Muscle of leg (tissue), 11 donors: Measurements from ENCODE around the gene ST7L. TPM values are rescaled to one million over a fixed set of nuclear protein-coding genes. Genes with fewer than 3 reads are reported as not detected.
A peak's percentile ranks its signal among the peaks of the same experiment; 100 is the strongest.

Source experiments
- DNase-seq: peaks from one replicate; pipeline ENCODE4 v3.0.0; 2013
- H3K27ac ChIP-seq: one replicate; pipeline ENCODE4 v1.5.1; 2013; ENCODE audit warnings: mild to moderate bottlenecking, low read length, control low read depth
- H3K27me3 ChIP-seq: one replicate; pipeline ENCODE4 v1.6.1; 2013; ENCODE audit warnings: low read length; ENCODE audit not compliant: control insufficient read depth, insufficient read depth
- H3K36me3 ChIP-seq: one replicate; pipeline ENCODE4 v1.6.1; 2013; ENCODE audit warnings: low read length; ENCODE audit not compliant: control insufficient read depth, insufficient read depth
- H3K4me1 ChIP-seq: one replicate; pipeline ENCODE4 v1.6.1; 2013; ENCODE audit warnings: low read length; ENCODE audit not compliant: control insufficient read depth, insufficient read depth
- H3K4me3 ChIP-seq: one replicate; pipeline ENCODE4 v1.5.1; 2013; ENCODE audit warnings: low read length, control low read depth
- H3K9me3 ChIP-seq: replicated peaks from 2 replicates; pipeline ENCODE4 v1.6.1; 2013; ENCODE audit warnings: low read depth, low read length; ENCODE audit not compliant: control insufficient read depth
- WGBS: methylation state at CpG from one replicate; pipeline ENCODE4 v1.1.5; 2013; ENCODE audit warnings: missing lambda C conversion rate; ENCODE audit not compliant: insufficient coverage; 5-methylcytosine and 5-hydroxymethylcytosine counted together
- polyA plus RNA-seq, 8 donors: library from polyadenylated mRNA; unstranded; fragments of 120-200 nt; gene quantifications; one replicate each; pipeline versions ENCODE4 v1.2.1 to v1.2.3, GENCODE V29; 2013; ENCODE audit warnings: inconsistent platforms in 1 of 8, low replicate concordance in 1 of 8; ENCODE audit not compliant: insufficient read length in 8 of 8, insufficient read depth in 1 of 8
- total RNA-seq: library from RNA; stranded (reverse); fragments of 120-200 nt; gene quantifications from one replicate; pipeline ENCODE4 v1.2.4, GENCODE V29; 2013

The ST7L gene
- total and polyA plus RNA-seq, 9 donors: 14.6 to 20.8 (median 16.9) TPM

DNA sequence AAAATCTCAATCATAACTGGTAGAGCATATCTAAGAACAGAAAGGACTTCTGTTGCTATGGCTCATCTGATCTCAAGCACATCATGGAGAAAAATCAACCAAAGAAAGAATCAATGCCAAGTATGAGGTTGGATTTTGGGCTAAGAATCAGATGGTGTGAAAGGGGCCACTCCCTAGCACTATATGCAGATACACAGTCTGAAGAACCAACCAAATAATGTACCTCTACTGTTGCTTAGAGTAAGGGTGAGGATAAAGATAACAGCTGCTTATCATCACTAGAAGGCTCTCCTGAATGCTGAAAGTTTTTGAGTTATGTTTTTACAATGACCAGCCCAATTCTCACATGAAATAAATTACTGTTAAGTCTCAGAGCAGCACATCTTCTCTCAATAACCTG, 35.6 kb downstream of the ST7L start:
- Histone ChIP-seq H3K4me3 (no peak overlapping the region), H3K36me3 (peaks cover 17% of the 10 kb centered on the region), H3K9me3 (peaks cover 4% of the 10 kb centered on the region), H3K27ac (no peak overlapping the region), H3K27me3 (no peaks in the 10 kb centered on the region), H3K4me1 (no peaks in the 10 kb centered on the region)
- peak; percentile 1 for DNase-seq

DNA sequence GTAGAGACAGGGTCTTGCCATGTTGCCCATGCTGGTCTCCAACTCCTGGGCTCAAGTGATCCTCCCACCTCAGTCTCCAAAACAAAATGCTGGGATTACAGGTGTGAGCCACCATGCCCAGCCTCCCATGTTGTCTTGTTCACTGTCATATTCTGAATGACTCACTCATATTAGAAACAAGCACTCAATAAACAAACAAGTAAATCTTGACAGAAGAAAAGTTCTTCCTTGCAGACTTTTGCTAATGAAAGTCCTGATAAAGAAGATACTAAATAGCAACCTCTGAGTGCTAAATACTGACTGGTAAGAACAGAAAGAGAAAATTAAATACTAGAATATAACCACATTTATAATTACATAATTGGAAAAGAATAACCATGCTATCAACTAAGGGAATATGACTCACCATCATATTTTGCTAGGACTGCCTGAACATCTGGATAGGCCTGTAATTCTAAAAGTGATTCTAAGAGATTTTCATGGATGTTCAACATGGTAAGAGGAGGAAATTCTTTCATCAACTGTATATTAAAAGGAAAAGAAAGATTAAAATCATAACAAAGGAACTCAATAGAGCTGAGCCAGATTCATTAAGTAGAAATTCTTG, 37.3 kb downstream of the ST7L start:
- Histone ChIP-seq H3K4me1 (no peaks in the 10 kb centered on the region), H3K4me3 (no peak overlapping the region), H3K9me3 (no peaks in the 10 kb centered on the region), H3K36me3 (peaks cover 20% of the 10 kb centered on the region), H3K27ac (no peak overlapping the region), H3K27me3 (no peaks in the 10 kb centered on the region)
- no peak for DNase-seq

DNA sequence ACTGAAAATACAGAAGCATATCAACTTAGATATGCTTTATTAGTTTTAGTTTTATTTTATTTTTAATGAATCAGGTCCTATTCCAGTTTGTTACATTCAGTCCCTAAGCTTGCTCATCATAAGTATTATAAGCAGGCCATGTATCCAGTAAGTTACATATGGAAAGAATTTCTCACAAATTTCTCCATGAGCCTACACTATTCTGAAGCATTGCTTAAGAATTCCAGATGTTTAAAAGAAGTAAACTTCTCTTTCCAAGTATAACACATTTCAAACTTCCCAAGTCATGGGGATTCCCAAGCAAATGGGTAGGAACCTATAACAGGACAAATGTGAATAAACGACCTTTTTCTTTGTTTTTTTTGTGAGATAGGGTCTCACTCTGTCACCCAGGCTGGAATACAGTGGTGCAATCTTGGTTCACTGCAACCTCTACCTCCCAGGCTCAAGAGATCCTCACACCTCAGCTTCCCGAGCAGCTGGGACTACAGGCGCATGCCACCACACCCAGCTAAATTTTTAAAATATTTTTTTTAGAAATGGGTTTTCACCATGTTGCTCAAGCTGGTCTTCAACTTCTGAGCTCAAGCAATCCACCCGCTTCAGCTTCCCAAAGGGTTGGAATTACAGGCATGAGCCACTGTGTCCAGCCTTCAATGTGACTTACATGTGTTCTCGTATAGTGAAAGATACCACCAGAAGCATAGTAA, 39.0 kb downstream of the ST7L start:
- DNase-seq: peak; percentile 54
- peaks cover 24% of the 10 kb centered on the region for H3K36me3 ChIP-seq
- H3K4me3 ChIP-seq: no peak overlapping the region
- H3K4me1 ChIP-seq: no peaks in the 10 kb centered on the region
- H3K9me3 ChIP-seq: no peaks in the 10 kb centered on the region
- H3K27me3 ChIP-seq: no peaks in the 10 kb centered on the region
- 100% methylated on average over 1 of the region's 5 CpGs for WGBS
- no peak overlapping the region for H3K27ac ChIP-seq

DNA sequence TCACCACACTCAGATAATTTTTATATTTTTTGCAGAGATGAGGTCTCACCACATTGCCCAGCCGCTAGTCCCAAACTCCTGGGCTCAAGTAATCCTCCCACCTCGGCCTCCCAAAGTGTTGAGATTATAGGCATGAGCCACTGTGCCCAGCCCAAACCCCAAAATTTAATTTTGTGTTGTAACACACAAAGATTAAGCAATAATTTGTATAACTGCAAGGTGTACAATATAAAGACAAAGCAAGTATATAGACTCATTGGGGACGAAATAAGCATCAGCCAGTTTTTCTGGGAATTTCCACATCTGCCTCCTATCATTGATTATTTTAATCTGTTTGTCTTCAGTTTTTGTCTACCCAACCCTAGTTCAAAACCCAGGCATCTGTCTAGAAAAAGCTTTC, 42.7 kb downstream of the ST7L start:
- DNase-seq: no peak
- H3K27ac ChIP-seq: no peak overlapping the region
- H3K4me1 ChIP-seq: no peaks in the 10 kb centered on the region
- no peak overlapping the region for H3K4me3 ChIP-seq
- WGBS: no CpG with 5 or more reads among the region's 3 CpGs
- peaks cover 27% of the 10 kb centered on the region for H3K36me3 ChIP-seq
- H3K9me3 ChIP-seq: no peaks in the 10 kb centered on the region
- no peaks in the 10 kb centered on the region for H3K27me3 ChIP-seq

DNA sequence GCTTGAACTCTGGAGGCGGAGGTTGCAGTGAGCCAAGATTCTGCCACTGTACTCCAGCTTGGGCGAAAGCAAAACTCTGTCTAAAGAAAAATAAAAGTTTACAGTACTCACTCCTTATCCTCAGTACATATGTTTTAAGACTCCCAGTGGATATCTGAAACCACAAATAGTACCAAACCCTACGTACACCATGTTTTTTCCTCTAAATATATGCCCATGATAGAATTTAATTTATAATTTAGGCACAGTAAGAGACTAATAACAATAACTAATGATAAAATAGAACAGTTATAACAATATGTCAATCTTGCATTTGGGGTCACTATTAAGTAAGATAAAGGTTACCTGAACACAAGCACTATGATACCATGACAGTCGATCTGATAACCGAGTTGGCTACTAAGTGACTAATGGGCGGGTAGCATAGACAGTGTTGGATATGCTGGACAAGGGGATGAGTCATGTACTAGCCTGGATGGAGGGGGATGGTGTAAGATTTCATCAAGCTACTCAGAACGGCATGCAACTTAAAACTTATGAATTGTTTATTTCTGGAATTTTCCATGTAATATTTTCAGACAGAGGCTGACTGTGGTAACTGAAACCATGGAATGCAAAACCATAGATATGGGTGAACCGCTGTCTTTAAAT, 43.7 kb downstream of the ST7L start:
- Histone ChIP-seq H3K4me1 (no peaks in the 10 kb centered on the region), H3K27ac (no peak overlapping the region), H3K27me3 (no peaks in the 10 kb centered on the region), H3K4me3 (no peak overlapping the region), H3K9me3 (no peaks in the 10 kb centered on the region), H3K36me3 (peaks cover 24% of the 10 kb centered on the region)
- DNase-seq: no peak
- 100% methylated on average over 1 of the region's 8 CpGs for WGBS

DNA sequence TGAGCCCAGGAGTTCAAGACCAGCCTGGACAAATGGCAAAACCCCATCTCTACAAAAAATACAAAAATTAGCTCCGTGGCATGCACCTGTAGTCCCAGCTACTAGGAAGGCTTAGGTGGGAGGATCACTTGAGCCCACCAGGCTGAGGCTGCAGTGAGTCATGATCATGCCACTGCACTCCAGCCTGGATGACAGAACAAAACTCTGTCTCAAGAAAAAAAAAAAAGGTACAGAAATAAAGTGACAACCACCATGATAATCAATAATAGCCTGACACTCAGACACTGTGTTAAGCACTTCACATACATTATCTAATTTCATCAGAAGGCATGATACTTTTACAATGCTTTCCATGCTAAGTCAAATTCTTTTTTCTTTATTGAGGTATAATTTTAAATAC, 53.1 kb downstream of the ST7L start:
- no peaks in the 10 kb centered on the region for H3K4me1 ChIP-seq
- WGBS: no CpG with 5 or more reads among the region's 1 CpG
- no peak overlapping the region for H3K4me3 ChIP-seq
- H3K27ac ChIP-seq: no peak overlapping the region
- no peak for DNase-seq
- no peaks in the 10 kb centered on the region for H3K27me3 ChIP-seq
- H3K9me3 ChIP-seq: no peaks in the 10 kb centered on the region
- peaks cover 9% of the 10 kb centered on the region for H3K36me3 ChIP-seq

DNA sequence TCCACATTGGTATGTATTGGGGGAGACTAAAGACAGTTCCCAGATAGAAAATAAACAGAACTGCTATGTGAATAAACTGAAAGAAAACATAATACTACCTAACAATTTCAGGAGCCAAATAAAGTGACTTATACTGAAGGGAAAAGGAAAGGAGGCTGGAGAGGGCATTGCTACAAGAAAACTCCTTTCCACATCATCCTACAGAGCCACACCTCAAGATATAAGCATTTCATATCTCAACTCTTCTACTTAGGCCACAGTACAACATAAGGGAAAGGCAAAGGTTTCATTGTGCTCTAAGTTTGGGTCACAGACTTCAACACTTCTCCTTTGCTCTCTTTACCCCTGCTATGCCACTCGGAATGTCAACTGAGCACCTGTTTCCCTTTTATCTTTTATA, 54.9 kb downstream of the ST7L start:
- H3K27me3 ChIP-seq: no peaks in the 10 kb centered on the region
- H3K27ac ChIP-seq: no peak overlapping the region
- no peak for DNase-seq
- no peaks in the 10 kb centered on the region for H3K4me1 ChIP-seq
- no CpG with 5 or more reads among the region's 1 CpG for WGBS
- peaks cover 9% of the 10 kb centered on the region for H3K36me3 ChIP-seq
- H3K4me3 ChIP-seq: no peak overlapping the region
- H3K9me3 ChIP-seq: no peaks in the 10 kb centered on the region

DNA sequence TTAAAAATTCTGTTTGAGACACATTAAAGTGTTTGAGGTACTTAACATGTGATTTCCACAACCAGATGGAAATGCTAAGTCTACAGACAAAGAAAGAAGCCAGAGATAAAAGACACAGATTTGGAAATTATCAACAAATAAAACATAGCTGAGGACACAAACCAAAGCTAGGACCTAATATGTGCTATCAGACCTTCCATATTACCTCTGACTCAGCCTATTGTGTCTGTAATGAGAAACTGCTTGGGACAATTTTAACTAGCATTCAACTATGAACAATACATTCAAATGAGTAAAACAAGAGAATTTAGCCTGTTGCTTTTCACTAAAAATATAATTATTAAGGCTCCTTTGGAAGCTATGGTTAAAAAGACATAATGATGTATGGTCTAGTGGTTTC, 55.6 kb downstream of the ST7L start:
- H3K36me3 ChIP-seq: peaks cover 7% of the 10 kb centered on the region
- no peak for DNase-seq
- no peaks in the 10 kb centered on the region for H3K4me1 ChIP-seq
- H3K27me3 ChIP-seq: no peaks in the 10 kb centered on the region
- H3K27ac ChIP-seq: no peak overlapping the region
- H3K4me3 ChIP-seq: no peak overlapping the region
- H3K9me3 ChIP-seq: no peaks in the 10 kb centered on the region

DNA sequence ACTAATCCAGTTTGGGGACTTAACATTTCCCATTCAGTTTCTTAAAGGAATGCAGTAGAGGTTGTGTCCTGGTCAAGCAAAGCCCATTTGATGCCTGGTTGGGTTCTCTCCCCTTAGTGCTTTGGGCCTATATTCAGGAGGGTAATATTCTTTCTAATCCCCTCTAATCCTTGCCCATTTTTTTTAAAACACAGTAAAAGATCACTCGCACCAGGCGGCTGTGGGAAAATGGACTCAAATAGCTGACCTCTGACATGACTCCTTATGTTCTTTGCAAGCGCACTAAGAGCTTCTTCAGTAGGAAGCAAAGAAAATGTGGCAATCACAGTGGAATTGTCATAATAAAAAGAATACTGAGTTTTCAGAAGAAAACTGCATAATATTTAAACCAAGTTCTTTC, 60.3 kb downstream of the ST7L start:
- Histone ChIP-seq H3K36me3 (peaks cover 8% of the 10 kb centered on the region), H3K27me3 (no peaks in the 10 kb centered on the region), H3K9me3 (no peaks in the 10 kb centered on the region), H3K4me3 (no peak overlapping the region), H3K27ac (no peak overlapping the region), H3K4me1 (no peaks in the 10 kb centered on the region)
- DNase-seq: no peak
- WGBS: no CpG with 5 or more reads among the region's 3 CpGs

DNA sequence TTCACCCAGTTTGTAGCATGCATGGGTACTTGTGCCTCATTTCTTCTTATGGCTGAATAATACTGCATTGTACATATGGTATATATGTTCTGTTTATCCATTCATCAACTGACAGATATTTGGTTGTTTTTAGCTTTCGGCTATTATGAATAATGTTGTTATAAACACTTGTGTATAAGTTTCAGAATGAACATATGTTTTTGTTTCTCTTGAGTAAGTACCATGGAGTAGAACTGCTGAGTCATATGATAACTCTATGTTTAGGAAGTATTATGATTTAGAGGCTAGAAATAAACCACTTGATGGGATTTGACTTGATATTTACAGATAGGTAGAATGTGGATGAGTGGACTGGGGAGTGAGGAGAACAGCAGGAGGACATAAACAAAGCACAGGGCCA, 61.6 kb downstream of the ST7L start:
- no peaks in the 10 kb centered on the region for H3K27me3 ChIP-seq
- no peaks in the 10 kb centered on the region for H3K4me1 ChIP-seq
- peaks cover 4% of the 10 kb centered on the region for H3K36me3 ChIP-seq
- no peaks in the 10 kb centered on the region for H3K9me3 ChIP-seq
- no CpG with 5 or more reads among the region's 1 CpG for WGBS
- no peak for DNase-seq
- no peak overlapping the region for H3K27ac ChIP-seq
- no peak overlapping the region for H3K4me3 ChIP-seq
